ENCODE results near the gene C4orf50. TPM values are rescaled to one million over a fixed set of nuclear protein-coding genes. Genes with fewer than 3 reads are reported as not detected.

The C4orf50 gene
- total and polyA plus RNA-seq, 4 donors, result under 0.01 to 0.17 TPM; not detected in 2

GRCh38 chr4:5890063-5890727 lies 128.0 kb downstream of the C4orf50 start:
- no peak overlapping the region for H3K9ac ChIP-seq (ENCODE audit: low read depth in 1 of 2, low read length in 2 of 2)
- no peak for DNase-seq (ENCODE audit: low spot score)
- no peak overlapping the region for H3K27ac ChIP-seq (ENCODE audit: low read depth in 1 of 2, low read length in 2 of 2)
- H3K9me3 ChIP-seq (ENCODE audit: control insufficient read depth in 4 of 4, low read length in 3 of 4), result peaks cover 0 to 4% (median 0%) of the 10 kb centered on the region in 4 donors
- peaks cover 3 to 9% (median 5%) of the 10 kb centered on the region in 4 donors for H3K4me1 ChIP-seq (ENCODE audit: control insufficient read depth in 4 of 4, insufficient read depth in 4 of 4, low read length in 3 of 4)
- TF ChIP-seq FOXA2 (IDR thresholded peaks at IDR 0.05) (no peak), YY1 (IDR thresholded peaks at IDR 0.05) (no peak), GABPA (IDR thresholded peaks at IDR 0.05 in 1 of 2, conservative IDR thresholded peaks at IDR 0.05 in 1 of 2) (no peak), JUND (IDR thresholded peaks at IDR 0.05) (no peak), FOXA1 (IDR thresholded peaks at IDR 0.05) (no peak), EGR1 (IDR thresholded peaks at IDR 0.05; ENCODE audit: low read depth in 2 of 2) (no peak), HNF4A (conservative IDR thresholded peaks at IDR 0.05) (no peak), HNF4G (IDR thresholded peaks at IDR 0.05) (no peak), NR2F2 (IDR thresholded peaks at IDR 0.05) (no peak), SP1 (IDR thresholded peaks at IDR 0.05) (no peak), ZBTB33 (IDR thresholded peaks at IDR 0.05) (no peak), RAD21 (IDR thresholded peaks at IDR 0.05) (no peak), RXRA (IDR thresholded peaks at IDR 0.05) (no peak), REST (IDR thresholded peaks at IDR 0.05) (no peak), TAF1 (conservative IDR thresholded peaks at IDR 0.05) (no peak)
- TF ChIP-seq, protein P1, sequence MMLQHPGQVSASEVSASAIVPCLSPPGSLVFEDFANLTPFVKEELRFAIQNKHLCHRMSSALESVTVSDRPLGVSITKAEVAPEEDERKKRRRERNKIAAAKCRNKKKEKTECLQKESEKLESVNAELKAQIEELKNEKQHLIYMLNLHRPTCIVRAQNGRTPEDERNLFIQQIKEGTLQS (IDR thresholded peaks at IDR 0.05), result no peak
- TF ChIP-seq, protein P2, sequence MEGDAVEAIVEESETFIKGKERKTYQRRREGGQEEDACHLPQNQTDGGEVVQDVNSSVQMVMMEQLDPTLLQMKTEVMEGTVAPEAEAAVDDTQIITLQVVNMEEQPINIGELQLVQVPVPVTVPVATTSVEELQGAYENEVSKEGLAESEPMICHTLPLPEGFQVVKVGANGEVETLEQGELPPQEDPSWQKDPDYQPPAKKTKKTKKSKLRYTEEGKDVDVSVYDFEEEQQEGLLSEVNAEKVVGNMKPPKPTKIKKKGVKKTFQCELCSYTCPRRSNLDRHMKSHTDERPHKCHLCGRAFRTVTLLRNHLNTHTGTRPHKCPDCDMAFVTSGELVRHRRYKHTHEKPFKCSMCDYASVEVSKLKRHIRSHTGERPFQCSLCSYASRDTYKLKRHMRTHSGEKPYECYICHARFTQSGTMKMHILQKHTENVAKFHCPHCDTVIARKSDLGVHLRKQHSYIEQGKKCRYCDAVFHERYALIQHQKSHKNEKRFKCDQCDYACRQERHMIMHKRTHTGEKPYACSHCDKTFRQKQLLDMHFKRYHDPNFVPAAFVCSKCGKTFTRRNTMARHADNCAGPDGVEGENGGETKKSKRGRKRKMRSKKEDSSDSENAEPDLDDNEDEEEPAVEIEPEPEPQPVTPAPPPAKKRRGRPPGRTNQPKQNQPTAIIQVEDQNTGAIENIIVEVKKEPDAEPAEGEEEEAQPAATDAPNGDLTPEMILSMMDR (IDR thresholded peaks at IDR 0.05; ENCODE audit: low read depth, low read length, missing input control), result no peak
- TF ChIP-seq, protein P3, sequence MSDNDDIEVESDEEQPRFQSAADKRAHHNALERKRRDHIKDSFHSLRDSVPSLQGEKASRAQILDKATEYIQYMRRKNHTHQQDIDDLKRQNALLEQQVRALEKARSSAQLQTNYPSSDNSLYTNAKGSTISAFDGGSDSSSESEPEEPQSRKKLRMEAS (IDR thresholded peaks at IDR 0.05), result no peak
- WGBS, result 5% methylated on average over 41 of the region's 41 CpGs
- H3K36me3 ChIP-seq (ENCODE audit: control insufficient read depth in 4 of 4, insufficient read depth in 3 of 4, low read depth in 1 of 4, low read length in 3 of 4), result no peaks in the 10 kb centered on the region
- no peak overlapping the region for H3K4me3 ChIP-seq (ENCODE audit: low read depth in 1 of 3, low read length in 3 of 3)
- peaks cover 10 to 26% (median 21%) of the 10 kb centered on the region in 4 donors for H3K27me3 ChIP-seq (ENCODE audit: control insufficient read depth in 4 of 4, insufficient read depth in 4 of 4, low read length in 3 of 4)
